Stimulated activated CD4-positive, alpha-beta T cell treated with anti-CD3 and anti-CD28 coated beads, Interleukin-12 subunit alpha, Interleukin-12 subunit beta, amount 100 ng/mL, for 24 hours (primary cell): Measurements from ENCODE around the gene NSG1.

Experiments
- DNase-seq, 2 experiments: peaks; one replicate each; pipeline ENCODE4 v3.0.0-alpha.2; 2020; ENCODE audit warnings: low read depth in 2 of 2

NSG1 gene

DNA sequence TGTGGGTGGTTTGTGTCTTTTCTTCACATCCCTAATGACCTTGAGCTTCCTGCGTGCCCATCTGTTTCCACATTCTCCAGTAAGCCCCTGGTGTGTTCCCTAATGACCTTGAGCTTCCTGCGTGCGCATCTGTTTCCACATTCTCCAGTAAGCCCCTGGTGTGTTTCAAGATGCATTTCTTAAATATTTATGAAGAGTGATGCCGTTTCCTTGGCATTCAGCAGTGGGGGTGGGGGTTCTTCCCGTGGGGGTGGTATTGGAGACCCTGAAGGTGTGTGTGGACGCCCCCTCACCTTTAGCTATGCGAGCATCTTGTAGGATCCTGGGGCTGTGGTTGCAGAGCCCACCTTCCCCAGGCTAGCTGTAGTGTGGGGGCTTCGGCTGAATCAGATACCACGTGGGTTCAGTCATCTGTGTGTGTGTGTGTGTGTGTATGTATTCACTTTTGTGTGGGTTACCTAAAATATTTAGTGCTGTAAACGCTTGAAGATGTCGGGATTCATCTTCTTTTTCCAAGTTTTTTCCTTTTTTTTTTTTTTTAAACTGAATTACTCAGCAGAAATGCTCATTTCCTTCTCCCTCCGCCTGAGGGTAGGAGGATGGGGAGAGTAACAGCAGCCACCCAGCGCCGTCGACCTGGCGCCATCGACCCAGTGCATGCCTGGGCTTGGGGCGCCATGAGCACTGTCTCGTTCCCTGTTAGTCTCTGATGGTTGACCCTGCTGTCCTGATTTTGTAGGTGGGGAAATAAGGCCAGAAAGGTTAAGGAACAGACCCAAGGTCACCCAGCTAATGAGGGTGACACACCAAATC lies 9.9 kb downstream of the NSG1 start:
- DNase-seq: no peak

DNA sequence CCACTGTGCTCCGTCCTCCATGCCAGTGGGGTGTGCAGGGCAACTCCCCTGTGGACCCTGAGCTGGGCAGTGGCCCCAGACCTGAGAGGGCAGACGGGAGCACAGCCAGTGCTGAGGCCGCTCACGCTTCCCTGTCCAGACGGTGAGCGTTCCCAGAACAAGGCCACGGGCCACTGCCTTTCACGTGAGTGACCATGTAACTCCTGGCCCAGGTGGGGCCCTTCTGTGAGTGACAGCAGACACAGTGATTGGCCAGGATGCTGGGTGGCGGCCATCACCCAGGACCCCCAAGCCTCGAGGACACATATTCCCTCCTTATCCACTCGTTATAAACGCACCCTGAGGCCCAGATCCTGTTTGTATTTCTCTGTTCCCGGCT lies 10.5 kb downstream of the NSG1 start:
- no peak for DNase-seq

DNA sequence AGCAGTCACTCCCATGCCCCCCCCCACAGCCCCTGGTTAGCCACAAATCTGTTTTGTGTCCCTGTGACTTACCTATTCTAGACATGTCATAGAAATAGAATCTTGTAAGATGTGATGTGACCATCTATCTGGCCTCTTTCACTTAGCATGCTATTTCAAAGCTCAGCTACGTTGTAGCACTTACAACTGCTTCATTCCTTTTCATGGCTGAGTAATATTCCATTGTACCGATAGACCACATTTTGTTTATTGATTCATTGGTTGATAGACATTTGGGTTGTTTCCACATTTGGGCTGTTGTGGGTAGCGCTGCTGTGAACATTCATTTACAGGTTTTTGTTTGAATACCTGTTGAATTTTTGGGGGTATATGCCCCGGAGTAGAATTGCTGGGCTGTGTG lies 11.5 kb downstream of the NSG1 start:
- DNase-seq: no peak

DNA sequence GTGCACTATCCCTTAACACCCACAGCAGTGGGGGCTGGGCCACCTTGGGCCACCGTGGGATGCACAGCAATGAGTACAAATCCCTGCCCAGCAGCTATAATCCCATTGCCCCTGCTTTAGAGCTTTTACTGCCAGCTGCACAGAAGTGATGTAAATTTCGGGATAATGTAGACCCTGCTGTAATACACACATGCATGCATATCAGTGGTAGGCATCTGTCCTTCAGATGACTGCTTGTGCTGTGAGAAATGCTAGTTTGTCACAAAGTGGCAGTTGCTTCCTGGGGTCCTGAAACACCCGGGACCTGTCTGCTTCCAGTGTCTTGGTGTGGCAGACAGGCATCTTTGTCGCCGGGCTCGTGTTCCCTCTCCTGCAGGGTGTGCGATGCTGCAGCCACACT lies 14.1 kb downstream of the NSG1 start:
- DNase-seq: no peak

DNA sequence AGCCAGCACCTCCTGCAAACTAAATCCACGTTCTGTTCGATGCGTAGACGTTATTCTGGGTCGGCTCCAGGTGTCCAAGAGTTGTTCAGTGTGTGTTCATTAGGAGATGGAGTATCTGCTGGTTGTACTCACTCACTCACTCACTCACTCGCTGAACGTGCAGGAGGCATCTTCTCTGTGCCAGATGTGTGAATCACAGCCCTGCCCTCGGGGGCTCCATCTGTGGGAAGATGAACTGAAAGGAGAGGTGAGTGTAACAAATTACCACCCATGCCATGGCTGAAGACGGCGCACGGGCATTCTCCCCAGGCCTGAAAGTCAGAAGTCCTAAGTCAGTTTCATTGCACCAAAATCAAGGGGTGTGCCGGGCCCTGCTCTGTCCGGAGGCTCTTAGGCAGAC lies 16.1 kb downstream of the NSG1 start:
- DNase-seq: no peak

DNA sequence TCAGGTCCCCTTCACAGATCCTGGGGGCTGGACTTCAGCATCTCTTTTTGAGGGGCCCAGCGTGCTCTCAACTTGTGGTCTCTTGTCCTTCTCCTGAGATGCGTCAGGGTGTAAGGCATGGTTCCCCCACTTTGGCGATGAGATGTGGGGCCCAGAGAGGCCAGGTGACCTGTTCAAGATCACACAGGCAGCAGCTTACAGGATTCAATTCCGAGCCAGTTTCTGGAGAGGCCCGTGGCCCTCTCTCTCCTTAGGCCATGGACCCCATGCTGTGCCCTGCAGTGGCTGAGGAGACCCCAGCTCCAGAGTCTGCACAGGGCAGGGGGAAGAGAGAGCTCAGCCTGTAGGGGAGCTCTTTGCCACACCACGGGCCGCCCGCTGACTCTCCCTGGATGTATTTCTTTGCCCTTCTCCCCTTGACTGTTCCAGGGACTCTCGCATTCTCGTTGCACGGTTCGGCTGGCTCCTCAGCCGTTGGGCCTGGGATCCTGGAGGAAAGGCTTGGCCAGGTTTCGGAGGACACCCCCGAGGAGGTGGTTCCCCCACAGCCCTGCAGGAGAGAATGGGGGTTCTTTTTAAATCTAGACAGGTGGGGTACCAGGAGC lies 18.6 kb downstream of the NSG1 start:
- no peak for DNase-seq

DNA sequence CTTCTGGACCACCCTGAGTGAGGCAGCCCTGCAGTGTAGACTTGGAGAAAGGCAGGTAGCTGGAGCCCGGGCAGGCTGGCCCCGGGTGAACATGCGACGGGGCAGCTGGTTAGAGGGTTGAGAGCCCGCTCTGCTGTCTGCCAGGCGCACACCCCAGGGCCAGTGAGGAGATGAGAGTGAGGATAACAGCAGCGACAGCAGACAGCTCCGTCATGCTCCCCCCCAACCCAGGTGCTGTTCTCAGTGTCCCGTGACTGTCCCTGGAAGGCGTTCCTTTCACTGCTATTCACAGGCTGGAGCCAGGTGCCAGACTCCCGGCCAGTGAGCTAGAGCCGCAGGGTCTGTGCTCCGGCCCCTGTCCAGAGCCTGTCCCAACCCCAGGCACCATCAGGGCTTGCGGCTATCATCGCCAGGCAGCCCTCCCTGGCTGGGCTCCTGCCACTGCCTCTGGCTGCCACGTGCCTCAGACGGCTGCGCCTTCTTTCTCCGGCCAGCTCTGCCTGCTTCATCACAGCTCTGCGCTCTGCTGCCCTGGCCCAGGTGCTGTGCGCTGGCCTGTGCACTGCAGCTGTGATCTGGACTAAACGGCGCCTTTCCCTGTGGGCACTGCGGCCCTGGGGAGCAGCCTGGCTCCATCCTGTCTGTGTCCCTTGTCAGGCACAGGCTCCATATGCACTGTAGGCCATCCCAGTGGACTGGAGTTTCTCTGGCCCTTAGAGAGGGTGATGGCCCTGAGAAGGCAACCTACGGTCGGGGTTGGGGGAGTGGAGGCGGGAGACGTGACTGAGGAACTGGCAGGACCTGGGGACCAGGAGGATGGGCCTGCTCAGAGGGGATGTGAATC lies 19.8 kb downstream of the NSG1 start:
- DNase-seq: no peak

DNA sequence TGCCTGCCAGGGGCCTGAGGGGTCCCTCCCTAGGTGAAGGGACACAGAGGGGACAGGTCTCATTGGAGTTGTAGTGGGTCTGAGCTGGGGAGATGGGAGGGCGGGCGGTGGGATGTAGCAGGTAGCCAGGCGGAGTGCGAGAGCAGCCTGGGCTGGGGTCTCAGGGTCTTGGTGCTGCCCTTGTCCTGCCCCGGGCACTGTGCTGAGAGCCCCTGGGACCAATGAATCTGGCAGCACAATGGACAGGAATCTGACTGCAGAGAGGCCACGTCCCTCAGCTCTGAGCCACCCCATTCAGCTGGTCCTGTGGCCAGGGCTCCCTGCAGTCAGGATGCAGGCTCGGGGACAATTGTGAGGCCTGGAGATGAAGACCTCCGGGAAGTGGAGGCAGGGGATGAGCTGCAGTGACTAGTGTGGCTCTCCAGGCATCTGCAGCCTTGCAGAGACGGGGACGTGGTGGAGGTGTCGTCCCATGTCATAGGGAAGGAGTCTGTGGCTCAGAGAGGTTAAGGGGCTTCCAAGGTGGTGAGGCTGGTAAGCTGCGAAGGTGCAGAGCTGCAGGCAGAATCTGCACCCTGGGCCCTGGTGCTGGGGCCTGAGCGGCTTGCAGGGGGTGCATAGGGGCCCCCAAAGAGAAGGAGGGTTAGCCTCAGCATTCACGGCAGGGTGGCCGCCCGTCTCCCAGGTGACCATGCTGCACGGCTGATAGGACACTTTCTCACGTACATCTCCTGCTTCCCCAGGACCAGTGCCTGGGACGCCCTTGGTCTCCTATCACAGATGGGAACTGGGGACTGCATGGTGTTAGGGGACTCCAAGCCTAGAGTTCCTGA lies 20.6 kb downstream of the NSG1 start:
- DNase-seq: no peak

DNA sequence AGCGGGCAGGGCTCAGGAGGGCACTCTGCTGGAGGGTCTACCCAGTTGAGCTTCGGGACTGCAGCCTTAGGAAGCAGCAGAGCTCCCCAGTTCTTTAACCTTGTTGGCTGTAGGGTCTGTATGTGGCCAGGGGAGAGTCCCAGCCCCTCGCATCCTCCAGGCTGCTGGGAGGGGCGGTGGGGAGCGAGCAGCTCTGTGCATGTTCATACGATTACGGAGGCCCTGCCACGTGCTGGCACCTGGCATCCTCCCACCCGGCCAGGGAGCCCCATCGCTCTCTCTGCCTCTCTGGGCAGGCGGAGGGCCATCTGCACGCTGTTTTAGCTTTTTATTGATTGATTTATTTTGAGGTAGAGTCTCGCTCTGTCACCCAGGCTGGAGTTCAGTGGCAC lies 21.2 kb downstream of the NSG1 start:
- no peak for DNase-seq

DNA sequence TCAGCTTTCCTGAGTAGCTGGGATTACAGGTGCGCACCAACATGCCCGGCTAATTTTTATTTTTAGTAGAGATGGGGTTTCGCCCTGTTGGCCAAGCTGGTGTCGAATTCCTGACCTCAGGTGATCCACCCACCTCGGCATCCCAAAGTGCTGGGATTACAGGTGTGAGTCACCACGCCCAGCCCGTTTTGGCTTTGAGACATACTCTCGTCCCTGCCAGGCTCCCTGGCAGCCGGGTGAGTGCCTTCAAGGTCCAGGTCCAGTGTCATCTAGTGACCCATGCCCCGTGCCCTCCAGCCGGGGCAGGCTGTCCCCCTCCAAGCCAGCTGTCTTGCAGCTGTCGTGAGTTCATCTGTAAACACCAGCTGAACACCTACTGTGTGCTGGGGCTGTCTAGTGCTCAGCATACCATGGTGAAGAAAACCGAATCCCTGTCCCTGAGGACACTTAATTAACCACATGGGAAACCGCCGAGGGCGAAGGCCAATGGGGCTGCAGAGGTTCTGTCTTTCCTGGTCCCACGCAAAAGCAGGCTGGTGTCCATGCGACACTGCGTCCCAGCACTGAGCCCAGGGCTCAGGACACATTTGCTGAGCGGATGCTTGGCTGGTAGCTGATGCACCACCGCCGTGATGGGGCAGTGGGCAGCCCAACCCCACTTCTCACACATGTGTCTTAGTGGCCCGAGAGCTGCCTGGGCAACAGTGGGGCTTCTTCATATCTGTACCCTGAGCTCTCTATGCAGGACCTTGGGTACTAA lies 21.9 kb downstream of the NSG1 start:
- DNase-seq: no peak

DNA sequence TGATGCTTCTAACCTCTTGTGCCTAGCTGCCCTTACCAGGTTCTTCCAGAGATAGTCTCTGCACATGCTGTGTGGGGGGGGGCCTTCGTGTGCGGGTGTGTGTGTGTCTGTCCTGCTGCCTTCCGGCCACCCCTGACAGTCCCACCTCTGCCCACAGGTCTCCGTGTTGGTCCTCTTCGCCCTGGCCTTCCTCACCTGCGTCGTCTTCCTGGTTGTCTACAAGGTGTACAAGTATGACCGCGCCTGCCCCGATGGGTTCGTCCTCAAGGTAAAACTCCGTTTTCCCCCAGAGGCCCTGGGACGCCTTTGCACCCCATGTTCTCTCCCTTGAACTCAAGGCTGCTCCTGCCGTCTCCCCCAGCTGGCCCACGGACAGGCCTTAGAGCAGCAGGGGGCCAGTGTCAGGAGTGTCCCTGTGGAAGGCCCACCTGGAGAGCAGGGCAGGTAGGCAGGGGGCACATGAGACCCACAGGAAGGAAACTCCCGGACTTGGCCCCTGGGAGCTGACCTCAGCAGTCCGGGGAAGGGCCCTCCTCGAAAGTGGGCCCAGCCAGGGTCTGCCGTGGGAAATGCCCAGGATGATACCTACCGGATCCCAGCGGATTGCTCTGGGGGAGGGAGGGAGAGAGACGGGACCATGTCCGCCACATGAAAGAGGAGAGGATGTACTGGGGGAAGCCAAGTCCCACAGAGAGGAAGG lies 22.7 kb downstream of the NSG1 start:
- DNase-seq: no peak

DNA sequence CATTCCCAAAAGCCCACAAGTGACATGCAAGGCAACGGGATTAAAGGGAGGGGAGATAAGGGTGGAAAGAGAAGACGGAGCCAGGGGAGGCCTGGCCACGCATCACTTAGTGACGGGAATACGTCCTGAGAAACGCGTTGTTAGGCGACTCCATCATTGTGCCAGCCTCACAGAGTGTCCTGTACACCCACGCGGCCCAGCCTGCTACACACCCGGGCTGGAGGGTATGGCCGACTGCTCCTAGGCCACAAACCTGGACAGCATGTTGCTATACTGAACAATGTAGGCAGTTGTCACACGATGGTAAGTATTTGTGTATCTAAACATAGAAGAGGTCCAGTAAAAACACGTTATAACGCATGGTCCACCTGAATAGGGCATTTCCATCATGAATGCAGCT lies 23.4 kb downstream of the NSG1 start:
- no peak for DNase-seq

DNA sequence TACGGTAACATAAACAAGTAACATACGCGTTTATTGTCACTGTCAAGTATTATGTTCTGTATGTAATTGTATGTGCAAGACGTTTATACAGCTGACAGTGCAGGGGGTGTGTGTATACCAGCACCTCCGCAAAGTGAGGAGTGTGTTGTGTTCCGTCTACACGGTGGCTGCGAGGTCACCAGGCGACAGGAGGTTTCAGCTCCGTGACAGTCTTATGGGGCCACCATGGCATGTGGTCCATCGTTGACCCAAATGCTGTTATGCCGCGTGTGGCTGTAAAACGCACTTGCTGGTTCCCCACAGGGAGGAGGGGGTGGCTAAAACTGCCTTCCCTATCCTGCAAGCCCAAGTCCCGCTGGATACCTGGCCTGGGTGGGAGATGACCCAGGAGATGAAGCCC lies 25.0 kb downstream of the NSG1 start:
- no peak for DNase-seq

DNA sequence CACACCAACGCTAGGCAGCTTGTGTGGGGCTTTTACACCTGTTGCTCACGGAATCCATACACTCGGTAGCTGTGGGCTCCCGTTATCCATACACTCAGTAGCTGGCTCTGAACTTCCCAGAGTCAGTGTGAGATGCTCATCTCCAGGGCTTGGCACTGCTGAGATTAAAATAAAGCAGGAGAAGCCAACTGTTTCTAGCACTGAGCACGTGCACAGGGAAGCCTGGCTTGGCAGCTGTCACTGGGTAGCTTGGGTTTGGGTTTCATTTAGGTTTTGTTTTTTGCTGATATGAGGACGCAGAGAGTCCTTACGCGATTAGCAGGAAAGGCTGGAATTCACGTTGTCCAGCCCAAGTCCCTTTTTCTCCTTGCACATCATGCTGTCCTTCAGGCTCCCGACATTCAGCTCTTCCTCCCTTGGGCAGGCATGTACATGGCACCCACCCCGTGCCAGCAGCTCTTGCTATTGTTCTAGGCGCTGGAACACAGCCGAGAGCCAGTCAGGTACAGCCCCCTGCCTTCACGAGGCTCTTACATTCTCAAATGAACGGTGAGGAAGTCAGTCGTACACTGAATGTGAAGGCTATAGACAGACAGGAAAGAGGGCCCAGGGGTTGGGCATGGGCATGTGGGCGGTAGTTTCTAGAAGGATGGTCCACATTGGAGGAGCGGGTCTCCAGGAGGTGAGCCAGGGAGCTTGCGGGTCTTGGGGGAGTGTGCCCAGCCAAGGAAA lies 25.9 kb downstream of the NSG1 start:
- DNase-seq: no peak

DNA sequence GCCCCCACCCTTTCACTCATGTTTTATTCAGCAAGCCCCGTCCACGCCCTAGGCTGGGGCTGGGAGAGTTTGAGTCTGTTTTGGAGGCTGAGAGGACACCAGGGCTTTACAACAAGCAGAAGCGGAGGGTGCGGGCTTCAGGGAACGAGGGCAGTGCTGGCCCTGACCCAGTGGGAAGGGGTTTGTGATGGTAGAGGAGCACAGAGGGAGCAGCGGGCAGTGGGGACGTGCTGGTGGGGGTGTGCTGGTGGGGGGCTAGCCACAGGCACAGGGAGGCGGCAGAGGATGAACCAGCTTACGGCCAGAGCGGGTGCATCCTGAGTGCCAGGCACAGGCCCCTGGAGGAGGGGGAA lies 26.4 kb downstream of the NSG1 start:
- no peak for DNase-seq

DNA sequence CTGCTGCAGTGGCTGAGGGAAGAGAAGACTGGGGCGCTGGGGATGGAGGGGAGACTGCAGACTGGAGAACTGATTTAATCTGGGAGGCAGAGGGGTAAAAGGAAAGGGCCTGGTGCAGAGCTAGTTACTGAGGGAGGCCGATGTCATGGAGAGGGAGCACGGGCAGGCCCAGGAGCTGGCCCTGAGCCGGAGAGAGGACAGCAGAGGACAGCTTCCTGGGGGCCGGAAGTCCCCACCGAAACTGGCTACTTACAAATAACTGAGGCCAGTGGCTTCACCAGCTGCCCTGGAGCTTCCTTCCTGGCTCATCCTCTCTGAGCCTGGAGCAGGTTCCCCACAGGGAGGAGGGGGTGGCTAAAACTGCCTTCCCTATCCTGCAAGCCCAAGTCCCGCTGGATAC lies 26.9 kb downstream of the NSG1 start:
- DNase-seq: no peak

DNA sequence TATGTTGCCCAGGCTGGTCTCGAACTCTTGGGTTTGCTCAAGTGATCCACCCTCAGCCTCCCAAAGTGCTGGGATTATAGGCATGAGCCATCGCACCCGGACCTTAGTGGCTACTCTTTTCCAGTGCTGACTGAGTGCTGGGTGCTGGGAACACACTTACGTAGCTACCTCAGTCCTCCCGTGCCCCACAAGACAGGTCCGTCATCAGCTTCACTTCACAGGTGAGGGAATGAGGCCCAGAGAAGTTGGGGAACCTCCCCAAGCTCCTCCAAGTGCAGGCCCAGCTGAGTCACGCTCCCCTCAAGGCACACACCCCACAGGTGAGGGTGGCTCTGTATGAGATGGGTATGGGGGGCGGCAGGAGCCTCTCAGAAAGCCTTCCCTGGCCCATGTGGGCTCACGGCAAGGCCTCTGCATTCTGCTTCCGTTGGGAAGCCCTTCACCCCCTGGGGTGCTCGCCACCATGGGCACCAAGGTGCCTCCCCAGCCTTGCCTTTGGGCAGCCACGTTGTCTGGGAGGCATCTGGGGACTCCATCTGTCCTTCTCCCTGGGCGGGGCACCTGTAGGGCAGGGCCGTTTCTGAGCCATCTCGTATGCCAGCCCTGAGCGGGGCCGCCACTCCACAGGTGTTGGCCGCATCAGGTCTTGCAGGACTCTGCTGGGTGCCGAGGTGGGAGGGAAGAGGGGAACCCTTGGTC lies 28.4 kb downstream of the NSG1 start:
- no peak for DNase-seq

DNA sequence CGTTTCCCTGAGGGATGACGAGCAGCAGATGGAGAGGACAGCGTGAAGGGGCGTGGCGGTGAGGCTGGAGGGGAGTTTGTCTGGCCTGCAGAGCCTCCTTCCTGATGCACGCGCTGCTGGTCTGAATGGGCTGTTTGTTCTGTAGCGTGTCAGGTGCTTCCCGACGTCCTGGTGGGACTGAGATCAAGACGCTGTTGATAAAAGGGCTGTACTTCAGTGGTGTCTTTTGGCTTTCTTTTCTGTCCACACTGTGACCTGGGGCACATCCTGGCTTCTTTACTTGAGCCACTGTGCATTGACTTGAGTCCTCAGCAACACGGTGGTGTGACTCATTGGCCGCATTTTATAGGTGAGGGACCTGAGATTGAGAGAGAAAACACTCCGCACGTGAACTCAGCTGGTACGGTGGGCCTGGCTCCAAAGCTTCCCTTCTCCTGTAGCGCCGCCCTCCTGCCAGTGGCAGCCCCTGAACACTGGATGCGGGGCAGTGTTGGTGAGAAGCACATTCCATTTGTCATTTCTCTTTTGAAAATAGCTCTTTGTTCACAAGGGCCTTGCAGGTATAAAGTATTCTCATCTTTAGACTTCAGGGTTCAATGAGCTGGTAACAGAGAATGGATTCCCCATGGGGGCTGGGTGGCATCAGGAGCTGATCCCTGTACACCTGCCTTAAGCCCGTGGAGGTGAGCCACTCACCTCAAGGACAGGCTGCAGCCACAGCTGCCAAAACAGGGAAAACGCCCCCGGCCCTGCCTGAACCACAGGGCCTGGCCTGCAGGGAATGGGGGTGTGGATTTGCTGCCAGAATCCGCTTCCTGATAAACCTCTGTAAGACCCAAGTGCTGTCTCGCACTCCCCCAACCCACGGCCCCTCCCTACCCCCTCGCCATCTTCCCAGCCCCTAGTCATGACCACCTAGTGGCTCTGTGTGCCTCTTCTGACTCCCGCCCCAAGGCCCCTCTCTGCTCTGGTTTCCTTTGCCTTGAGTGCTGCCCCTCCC lies 29.2 kb downstream of the NSG1 start:
- no peak for DNase-seq
